H1 (cell line): ENCODE data around the gene KPNA3. TPM values are rescaled to one million over a fixed set of nuclear protein-coding genes. Genes with fewer than 3 reads are reported as not detected.

Source experiments
- EZH2 ChIP-seq: fragments of 200-600 bp; sonication (generic); IDR thresholded peaks from 2 replicates; pipeline ENCODE4 v1.7.1; 2012; ENCODE audit warnings: low read depth, mild to moderate bottlenecking, moderate library complexity, low read length, inconsistent platforms; ENCODE audit not compliant: severe bottlenecking
- HDAC2 ChIP-seq, 2 experiments: fragments of 300-600 bp in 1 of 2; sonication (generic) in 1 of 2; IDR thresholded peaks; 2 replicates each; pipeline ENCODE4 v1.6.1; 2011 to 2012; ENCODE audit warnings: low read depth in 2 of 2, low read length in 2 of 2, mild to moderate bottlenecking in 2 of 2, moderate library complexity in 2 of 2, borderline replicate concordance in 1 of 2, inconsistent platforms in 1 of 2
- JUN ChIP-seq: IDR thresholded peaks from 2 replicates; pipeline ENCODE4 v1.6.1; 2011; ENCODE audit warnings: low read depth, mild to moderate bottlenecking, improper control_type of control experiment, low read length
- polyA plus RNA-seq, 7 experiments: library from polyadenylated mRNA; depleted of rRNA in 3 of 7; stranded (reverse) in 5 of 7; unstranded in 2 of 7; fragments of >200 nt in 5 of 7; fragments of 200-250 nt in 2 of 7; gene quantifications; 1 replicate in 5 of 7; 2 replicates in 1 of 7; 4 replicates in 1 of 7; pipeline versions ENCODE4 v1.2.1 to v1.2.3, GENCODE V29; 2011 to 2013; ENCODE audit warnings: missing spikeins in 2 of 7, mixed read lengths in 2 of 7
- total RNA-seq: library from RNA; stranded (reverse); fragmentation: NEBNext Ultra II Directional; extraction: Animal tissue kit (Norgen Biotek cat#: 25700); gene quantifications from 2 replicates; pipeline ENCODE4 v1.2.1, GENCODE V29; 2021
- TF ChIP-seq, protein P1 (sequence below): fragments of 300-600 bp; sonication (generic); IDR thresholded peaks from 2 replicates; pipeline ENCODE4 v1.7.1; 2012; ENCODE audit warnings: low read length, moderate library complexity, mild to moderate bottlenecking, inconsistent platforms; ENCODE audit not compliant: insufficient replicate concordance

KPNA3 gene
- total and polyA plus RNA-seq, 2 of the 8 experiments (the other 6 are each of a cell fraction or from before 2014, with no cell fraction given): 21.4 to 63.2 TPM

DNA sequence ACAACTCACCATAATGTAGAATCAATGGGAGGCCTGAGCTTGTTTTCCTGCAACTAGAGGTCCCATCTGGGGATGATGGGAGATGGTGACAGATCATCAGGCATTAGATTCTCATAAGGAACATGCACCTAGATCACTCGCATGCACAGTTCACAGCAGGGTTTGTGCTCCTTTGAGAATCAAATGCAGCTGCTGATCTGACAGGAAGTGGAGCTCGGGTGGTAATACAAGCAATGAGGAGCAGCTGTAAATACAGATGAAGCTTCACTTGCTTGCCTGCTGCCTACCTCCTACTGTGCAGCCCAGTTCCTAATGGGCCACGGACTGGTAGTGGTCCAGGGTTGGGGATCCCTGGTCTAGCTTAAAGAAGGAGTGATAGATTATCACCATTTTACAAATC lies 33.0 kb downstream of the KPNA3 start (continued):
- TF ChIP-seq, protein P1, sequence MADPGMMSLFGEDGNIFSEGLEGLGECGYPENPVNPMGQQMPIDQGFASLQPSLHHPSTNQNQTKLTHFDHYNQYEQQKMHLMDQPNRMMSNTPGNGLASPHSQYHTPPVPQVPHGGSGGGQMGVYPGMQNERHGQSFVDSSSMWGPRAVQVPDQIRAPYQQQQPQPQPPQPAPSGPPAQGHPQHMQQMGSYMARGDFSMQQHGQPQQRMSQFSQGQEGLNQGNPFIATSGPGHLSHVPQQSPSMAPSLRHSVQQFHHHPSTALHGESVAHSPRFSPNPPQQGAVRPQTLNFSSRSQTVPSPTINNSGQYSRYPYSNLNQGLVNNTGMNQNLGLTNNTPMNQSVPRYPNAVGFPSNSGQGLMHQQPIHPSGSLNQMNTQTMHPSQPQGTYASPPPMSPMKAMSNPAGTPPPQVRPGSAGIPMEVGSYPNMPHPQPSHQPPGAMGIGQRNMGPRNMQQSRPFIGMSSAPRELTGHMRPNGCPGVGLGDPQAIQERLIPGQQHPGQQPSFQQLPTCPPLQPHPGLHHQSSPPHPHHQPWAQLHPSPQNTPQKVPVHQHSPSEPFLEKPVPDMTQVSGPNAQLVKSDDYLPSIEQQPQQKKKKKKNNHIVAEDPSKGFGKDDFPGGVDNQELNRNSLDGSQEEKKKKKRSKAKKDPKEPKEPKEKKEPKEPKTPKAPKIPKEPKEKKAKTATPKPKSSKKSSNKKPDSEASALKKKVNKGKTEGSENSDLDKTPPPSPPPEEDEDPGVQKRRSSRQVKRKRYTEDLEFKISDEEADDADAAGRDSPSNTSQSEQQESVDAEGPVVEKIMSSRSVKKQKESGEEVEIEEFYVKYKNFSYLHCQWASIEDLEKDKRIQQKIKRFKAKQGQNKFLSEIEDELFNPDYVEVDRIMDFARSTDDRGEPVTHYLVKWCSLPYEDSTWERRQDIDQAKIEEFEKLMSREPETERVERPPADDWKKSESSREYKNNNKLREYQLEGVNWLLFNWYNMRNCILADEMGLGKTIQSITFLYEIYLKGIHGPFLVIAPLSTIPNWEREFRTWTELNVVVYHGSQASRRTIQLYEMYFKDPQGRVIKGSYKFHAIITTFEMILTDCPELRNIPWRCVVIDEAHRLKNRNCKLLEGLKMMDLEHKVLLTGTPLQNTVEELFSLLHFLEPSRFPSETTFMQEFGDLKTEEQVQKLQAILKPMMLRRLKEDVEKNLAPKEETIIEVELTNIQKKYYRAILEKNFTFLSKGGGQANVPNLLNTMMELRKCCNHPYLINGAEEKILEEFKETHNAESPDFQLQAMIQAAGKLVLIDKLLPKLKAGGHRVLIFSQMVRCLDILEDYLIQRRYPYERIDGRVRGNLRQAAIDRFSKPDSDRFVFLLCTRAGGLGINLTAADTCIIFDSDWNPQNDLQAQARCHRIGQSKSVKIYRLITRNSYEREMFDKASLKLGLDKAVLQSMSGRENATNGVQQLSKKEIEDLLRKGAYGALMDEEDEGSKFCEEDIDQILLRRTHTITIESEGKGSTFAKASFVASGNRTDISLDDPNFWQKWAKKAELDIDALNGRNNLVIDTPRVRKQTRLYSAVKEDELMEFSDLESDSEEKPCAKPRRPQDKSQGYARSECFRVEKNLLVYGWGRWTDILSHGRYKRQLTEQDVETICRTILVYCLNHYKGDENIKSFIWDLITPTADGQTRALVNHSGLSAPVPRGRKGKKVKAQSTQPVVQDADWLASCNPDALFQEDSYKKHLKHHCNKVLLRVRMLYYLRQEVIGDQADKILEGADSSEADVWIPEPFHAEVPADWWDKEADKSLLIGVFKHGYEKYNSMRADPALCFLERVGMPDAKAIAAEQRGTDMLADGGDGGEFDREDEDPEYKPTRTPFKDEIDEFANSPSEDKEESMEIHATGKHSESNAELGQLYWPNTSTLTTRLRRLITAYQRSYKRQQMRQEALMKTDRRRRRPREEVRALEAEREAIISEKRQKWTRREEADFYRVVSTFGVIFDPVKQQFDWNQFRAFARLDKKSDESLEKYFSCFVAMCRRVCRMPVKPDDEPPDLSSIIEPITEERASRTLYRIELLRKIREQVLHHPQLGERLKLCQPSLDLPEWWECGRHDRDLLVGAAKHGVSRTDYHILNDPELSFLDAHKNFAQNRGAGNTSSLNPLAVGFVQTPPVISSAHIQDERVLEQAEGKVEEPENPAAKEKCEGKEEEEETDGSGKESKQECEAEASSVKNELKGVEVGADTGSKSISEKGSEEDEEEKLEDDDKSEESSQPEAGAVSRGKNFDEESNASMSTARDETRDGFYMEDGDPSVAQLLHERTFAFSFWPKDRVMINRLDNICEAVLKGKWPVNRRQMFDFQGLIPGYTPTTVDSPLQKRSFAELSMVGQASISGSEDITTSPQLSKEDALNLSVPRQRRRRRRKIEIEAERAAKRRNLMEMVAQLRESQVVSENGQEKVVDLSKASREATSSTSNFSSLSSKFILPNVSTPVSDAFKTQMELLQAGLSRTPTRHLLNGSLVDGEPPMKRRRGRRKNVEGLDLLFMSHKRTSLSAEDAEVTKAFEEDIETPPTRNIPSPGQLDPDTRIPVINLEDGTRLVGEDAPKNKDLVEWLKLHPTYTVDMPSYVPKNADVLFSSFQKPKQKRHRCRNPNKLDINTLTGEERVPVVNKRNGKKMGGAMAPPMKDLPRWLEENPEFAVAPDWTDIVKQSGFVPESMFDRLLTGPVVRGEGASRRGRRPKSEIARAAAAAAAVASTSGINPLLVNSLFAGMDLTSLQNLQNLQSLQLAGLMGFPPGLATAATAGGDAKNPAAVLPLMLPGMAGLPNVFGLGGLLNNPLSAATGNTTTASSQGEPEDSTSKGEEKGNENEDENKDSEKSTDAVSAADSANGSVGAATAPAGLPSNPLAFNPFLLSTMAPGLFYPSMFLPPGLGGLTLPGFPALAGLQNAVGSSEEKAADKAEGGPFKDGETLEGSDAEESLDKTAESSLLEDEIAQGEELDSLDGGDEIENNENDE: no peak
- no peak for TF ChIP-seq HDAC2 (IDR thresholded peaks at IDR 0.05; ENCODE audit: borderline replicate concordance in 1 of 2, low read depth in 2 of 2, low read length in 2 of 2)
- TF ChIP-seq EZH2: no peak
- no peak for TF ChIP-seq JUN
